MM.1S (cell line): Measurements from ENCODE around the gene ANGEL2.
A peak's percentile ranks its signal among the peaks of the same experiment; 100 is the strongest.

Experiments
- DNase-seq: peaks from one replicate; pipeline ENCODE4 v3.0.0-alpha.2; 2015
- H2AFZ ChIP-seq: fragments of 300-600 bp; sonication (generic); 2 replicates; pipeline ENCODE4 v1.6.0; 2016; ENCODE audit warnings: antibody characterized with exemption, low read length
- H3F3A ChIP-seq: fragments of 300-600 bp; sonication (generic); 2 replicates; pipeline ENCODE4 v1.6.1; 2016; ENCODE audit warnings: mild to moderate bottlenecking, antibody characterized with exemption, low read length, moderate library complexity, mixed read lengths; ENCODE audit not compliant: insufficient read depth
- H3K27ac ChIP-seq: fragments of 300-600 bp; sonication (generic); 2 replicates; pipeline ENCODE4 v1.5.1; 2016; ENCODE audit warnings: mild to moderate bottlenecking, low read length
- H3K27me3 ChIP-seq: fragments of 300-600 bp; sonication (generic); replicated peaks from 2 replicates; pipeline ENCODE4 v1.6.0; 2016; ENCODE audit warnings: low read length; ENCODE audit not compliant: insufficient read depth
- H3K36me3 ChIP-seq: fragments of 300-600 bp; sonication (generic); replicated peaks from 2 replicates; pipeline ENCODE4 v1.6.1; 2016; ENCODE audit warnings: mild to moderate bottlenecking, low read length, mixed read lengths; ENCODE audit not compliant: insufficient read depth
- H3K4me1 ChIP-seq: fragments of 300-600 bp; sonication (generic); 2 replicates; pipeline ENCODE4 v1.6.1; 2016; ENCODE audit warnings: low read length, mixed read lengths
- H3K4me2 ChIP-seq: fragments of 300-600 bp; sonication (generic); 2 replicates; pipeline ENCODE4 v1.6.0; 2016; ENCODE audit warnings: low read depth, low read length
- H3K4me3 ChIP-seq: fragments of 300-600 bp; sonication (generic); 2 replicates; pipeline ENCODE4 v1.5.1; 2016; ENCODE audit warnings: low read length, mixed read lengths
- H3K79me2 ChIP-seq: fragments of 300-600 bp; sonication (generic); 2 replicates; pipeline ENCODE4 v1.6.1; 2016; ENCODE audit warnings: mixed run types, low read length, mixed read lengths
- H3K9ac ChIP-seq: fragments of 300-600 bp; sonication (generic); 2 replicates; pipeline ENCODE4 v1.6.1; 2016; ENCODE audit warnings: low read length, mixed read lengths
- H3K9me2 ChIP-seq: fragments of 300-600 bp; sonication (generic); replicated peaks from 2 replicates; pipeline ENCODE4 v1.6.1; 2016; ENCODE audit warnings: mild to moderate bottlenecking, low read length, mixed read lengths; ENCODE audit not compliant: insufficient read depth
- H3K9me3 ChIP-seq: fragments of 300-600 bp; sonication (generic); replicated peaks from 2 replicates; pipeline ENCODE4 v1.6.1; 2016; ENCODE audit warnings: mild to moderate bottlenecking, low read length, mixed read lengths; ENCODE audit not compliant: insufficient read depth
- H4K20me1 ChIP-seq: fragments of 300-600 bp; sonication (generic); 2 replicates; pipeline ENCODE4 v1.6.1; 2016; ENCODE audit warnings: mild to moderate bottlenecking, low read length, moderate library complexity, mixed read lengths; ENCODE audit not compliant: insufficient read depth
- EZH2 ChIP-seq: fragments of 300-600 bp; sonication (generic); optimal IDR thresholded peaks from 2 replicates; pipeline ENCODE3; 2017; ENCODE audit warnings: low read depth, mild to moderate bottlenecking, antibody characterized with exemption, low read length, mixed read lengths
- EZH2phosphoT487 ChIP-seq: fragments of 300-600 bp; sonication (generic); IDR thresholded peaks from 2 replicates; pipeline ENCODE4 v1.6.1; 2018; ENCODE audit warnings: antibody characterized with exemption, low read length
- TF ChIP-seq, protein P1 (sequence below): fragments of 300-600 bp; sonication (generic); IDR thresholded peaks from 2 replicates; pipeline ENCODE4 v1.5.1; 2016; ENCODE audit warnings: antibody characterized with exemption, low read length, mixed read lengths

ANGEL2 gene

DNA sequence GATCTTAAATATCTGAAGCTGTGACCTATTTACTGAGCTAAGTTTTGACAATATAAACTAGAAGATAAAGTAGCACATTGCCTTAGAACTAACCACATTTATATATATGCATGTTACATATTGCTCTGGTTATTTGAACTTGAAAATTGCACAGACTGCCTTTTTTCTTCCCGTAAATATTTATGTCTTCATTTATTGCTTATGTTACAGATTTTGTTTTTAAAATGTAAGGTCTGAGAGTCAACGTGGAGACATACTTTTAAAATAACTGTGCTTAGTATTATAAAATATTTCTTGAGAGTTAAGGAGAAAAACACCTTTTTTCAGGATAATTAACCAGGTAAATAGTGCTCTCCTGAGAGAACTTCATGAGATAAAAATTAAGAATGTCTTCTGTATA lies 38.5 kb upstream of the ANGEL2 start:
- Histone ChIP-seq H3K9me3 (no peaks in the 10 kb centered on the region), H3K4me2 (no peak overlapping the region), H3K4me3 (no peak overlapping the region), H3K36me3 (no peaks in the 10 kb centered on the region), H3F3A (peaks cover 14% of the 10 kb centered on the region), H3K27me3 (no peaks in the 10 kb centered on the region), H3K9ac (no peak overlapping the region), H4K20me1 (no peaks in the 10 kb centered on the region), H3K9me2 (no peaks in the 10 kb centered on the region), H2AFZ (no peak overlapping the region), H3K4me1 (peaks cover 14% of the 10 kb centered on the region), H3K27ac (no peak overlapping the region), H3K79me2 (peaks cover 74% of the 10 kb centered on the region)
- DNase-seq: no peak
- TF ChIP-seq, protein P1, sequence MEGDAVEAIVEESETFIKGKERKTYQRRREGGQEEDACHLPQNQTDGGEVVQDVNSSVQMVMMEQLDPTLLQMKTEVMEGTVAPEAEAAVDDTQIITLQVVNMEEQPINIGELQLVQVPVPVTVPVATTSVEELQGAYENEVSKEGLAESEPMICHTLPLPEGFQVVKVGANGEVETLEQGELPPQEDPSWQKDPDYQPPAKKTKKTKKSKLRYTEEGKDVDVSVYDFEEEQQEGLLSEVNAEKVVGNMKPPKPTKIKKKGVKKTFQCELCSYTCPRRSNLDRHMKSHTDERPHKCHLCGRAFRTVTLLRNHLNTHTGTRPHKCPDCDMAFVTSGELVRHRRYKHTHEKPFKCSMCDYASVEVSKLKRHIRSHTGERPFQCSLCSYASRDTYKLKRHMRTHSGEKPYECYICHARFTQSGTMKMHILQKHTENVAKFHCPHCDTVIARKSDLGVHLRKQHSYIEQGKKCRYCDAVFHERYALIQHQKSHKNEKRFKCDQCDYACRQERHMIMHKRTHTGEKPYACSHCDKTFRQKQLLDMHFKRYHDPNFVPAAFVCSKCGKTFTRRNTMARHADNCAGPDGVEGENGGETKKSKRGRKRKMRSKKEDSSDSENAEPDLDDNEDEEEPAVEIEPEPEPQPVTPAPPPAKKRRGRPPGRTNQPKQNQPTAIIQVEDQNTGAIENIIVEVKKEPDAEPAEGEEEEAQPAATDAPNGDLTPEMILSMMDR: no peak

DNA sequence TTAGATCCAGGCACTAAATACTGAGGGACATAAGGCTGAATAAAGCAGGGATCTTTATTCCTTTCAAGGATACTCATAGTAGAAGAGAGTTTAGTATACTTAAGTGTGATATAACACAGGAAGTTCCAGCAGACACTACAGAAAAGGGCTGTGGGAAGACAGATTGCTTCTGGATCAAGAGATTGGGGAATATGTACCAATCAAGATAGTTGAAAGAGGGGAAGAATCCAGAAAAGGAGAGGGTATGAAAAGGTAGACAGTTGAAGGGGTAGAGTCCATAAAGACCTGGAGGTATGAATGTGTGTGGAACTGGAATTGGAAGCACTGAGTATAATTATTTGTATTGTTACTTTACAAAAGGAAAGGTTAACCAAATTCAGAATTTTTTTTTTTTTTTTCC lies 37.8 kb upstream of the ANGEL2 start:
- Histone ChIP-seq H3K9me2 (no peaks in the 10 kb centered on the region), H3K4me2 (no peak overlapping the region), H3K27me3 (no peaks in the 10 kb centered on the region), H3K79me2 (peaks cover 67% of the 10 kb centered on the region), H4K20me1 (no peaks in the 10 kb centered on the region), H3K9ac (no peak overlapping the region), H3K27ac (no peak overlapping the region), H3F3A (peaks cover 18% of the 10 kb centered on the region), H3K36me3 (no peaks in the 10 kb centered on the region), H3K4me3 (no peak overlapping the region), H3K9me3 (no peaks in the 10 kb centered on the region), H2AFZ (no peak overlapping the region), H3K4me1 (peaks cover 18% of the 10 kb centered on the region)
- no peak for DNase-seq
- TF ChIP-seq EZH2: no peak

DNA sequence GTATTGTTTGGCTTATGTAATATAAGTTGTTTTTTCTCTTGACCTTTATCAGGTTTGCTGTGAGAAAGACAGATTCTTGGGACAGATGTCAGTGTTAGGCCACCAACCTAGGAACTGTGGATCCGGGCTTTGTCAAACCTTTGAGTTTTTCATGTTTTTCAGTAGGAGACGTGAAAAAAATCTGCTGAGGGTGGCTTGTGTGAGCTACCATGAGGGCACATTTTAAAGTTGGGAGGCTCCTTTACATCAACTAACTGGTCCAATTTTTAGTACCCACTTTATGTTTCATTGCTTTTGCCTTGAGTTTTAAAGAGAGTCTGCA lies 36.2 kb upstream of the ANGEL2 start:
- peak overlapping the region; percentile 69 for H3K4me2 ChIP-seq
- H3K36me3 ChIP-seq: no peaks in the 10 kb centered on the region
- peaks cover 53% of the 10 kb centered on the region for H3K79me2 ChIP-seq
- no peak for TF ChIP-seq EZH2
- TF ChIP-seq, protein P1: no peak
- no peak for TF ChIP-seq EZH2phosphoT487
- no peaks in the 10 kb centered on the region for H3K27me3 ChIP-seq
- no peaks in the 10 kb centered on the region for H4K20me1 ChIP-seq
- peak overlapping the region; percentile 67; the same call in 1 of the 2 replicates for H3K9ac ChIP-seq
- no peak overlapping the region; the same call in 1 of the 2 replicates for H3K27ac ChIP-seq
- peaks cover 18% of the 10 kb centered on the region for H3F3A ChIP-seq
- H3K9me2 ChIP-seq: no peaks in the 10 kb centered on the region
- DNase-seq: no peak
- peak overlapping the region; percentile 100 for H2AFZ ChIP-seq
- peak overlapping the region; percentile 77 for H3K4me3 ChIP-seq
- no peaks in the 10 kb centered on the region for H3K9me3 ChIP-seq
- H3K4me1 ChIP-seq: peaks cover 18% of the 10 kb centered on the region

DNA sequence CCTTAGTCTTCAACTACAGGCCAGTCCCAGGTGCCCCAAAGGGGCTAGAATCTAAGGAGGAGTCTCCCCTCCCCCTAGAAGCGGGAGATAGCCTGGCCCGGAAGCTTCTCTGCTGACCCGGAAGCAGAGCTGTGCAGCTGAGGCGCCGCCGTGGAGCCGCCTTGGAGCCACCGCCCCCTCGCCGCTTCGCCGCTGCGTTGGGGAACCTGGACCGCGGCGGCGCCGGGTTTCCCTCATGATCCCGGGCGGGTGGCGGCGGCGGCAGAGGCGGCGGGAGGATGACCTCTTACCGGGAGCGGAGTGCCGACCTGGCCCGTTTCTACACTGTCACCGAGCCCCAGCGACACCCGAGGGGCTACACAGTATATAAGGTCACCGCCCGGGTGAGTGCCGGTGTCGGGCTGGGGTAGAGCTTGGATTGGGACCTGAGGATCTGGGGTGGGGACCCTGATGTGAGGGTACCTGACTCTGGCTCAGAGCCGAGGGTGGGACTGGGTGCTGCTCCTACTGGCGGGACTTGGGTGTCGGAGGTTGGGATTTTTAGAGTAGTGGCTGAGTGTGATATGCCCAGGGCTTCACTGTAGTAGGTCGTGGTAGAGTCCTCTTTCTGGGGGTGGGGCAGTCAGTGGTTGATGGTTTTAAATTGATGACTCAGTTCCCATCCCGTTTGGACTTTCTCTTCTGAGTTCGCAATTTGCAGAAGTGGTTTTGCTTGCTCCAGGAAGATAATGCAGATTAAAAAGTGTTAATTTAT lies 35.6 kb upstream of the ANGEL2 start, which contains the start of gene RPS6KC1:
Gene RPS6KC1 (plus strand): TSS at position 115 of the 754 bp plus-strand sequence. CDS start 164 bp downstream, at position 279.
- TF ChIP-seq EZH2 (no peak), EZH2phosphoT487 (no peak)
- TF ChIP-seq, protein P1: no peak
- Histone ChIP-seq H3K4me2 (peak within 1 kb of the TSS; percentile 69), H3K9me3 (no peaks in the 10 kb centered on the region), H3K27me3 (no peaks in the 10 kb centered on the region), H3K27ac (peak within 1 kb of the TSS; percentile 57; the same call in 1 of the 2 replicates), H3K4me3 (peak within 1 kb of the TSS; percentile 77), H4K20me1 (no peaks in the 10 kb centered on the region), H3F3A (peaks cover 18% of the 10 kb centered on the region), H3K79me2 (peaks cover 47% of the 10 kb centered on the region), H2AFZ (peak within 1 kb of the TSS; percentile 100), H3K9ac (peak within 1 kb of the TSS; percentile 67), H3K36me3 (no peaks in the 10 kb centered on the region), H3K4me1 (peaks cover 18% of the 10 kb centered on the region), H3K9me2 (no peaks in the 10 kb centered on the region)
- peak; percentile 88 for DNase-seq
